Smooth muscle cell (in vitro differentiated cells): ENCODE results near the gene EHMT1. TPM values are rescaled to one million over a fixed set of nuclear protein-coding genes. Genes with fewer than 3 reads are reported as not detected.

Experiments used
- DNase-seq: peaks from one replicate; lab custom pipeline; 2025; ENCODE audit not compliant: unreplicated experiment; lab: John Stamatoyannopoulos, UW
- H2AFZ ChIP-seq: fragments of 200-600 bp; sonication (generic); 2 replicates; pipeline ENCODE4 v1.6.0; 2016; ENCODE audit warnings: antibody characterized with exemption, low read depth, mild to moderate bottlenecking
- H3F3A ChIP-seq: fragments of 200-600 bp; sonication (generic); 2 replicates; pipeline ENCODE4 v1.6.0; 2017; ENCODE audit warnings: antibody characterized with exemption, low read depth
- H3K27ac ChIP-seq: fragments of 200-600 bp; sonication (generic); 2 replicates; pipeline ENCODE4 v1.5.1; 2016; ENCODE audit warnings: low read depth, mild to moderate bottlenecking
- H3K27me3 ChIP-seq: fragments of 200-600 bp; sonication (generic); 2 replicates; pipeline ENCODE4 v1.6.1; 2016; ENCODE audit warnings: low read depth, mild to moderate bottlenecking
- H3K36me3 ChIP-seq: fragments of 200-600 bp; sonication (generic); 2 replicates; pipeline ENCODE4 v1.5.1; 2016; ENCODE audit warnings: low read depth
- H3K4me1 ChIP-seq: fragments of 200-600 bp; sonication (generic); 2 replicates; pipeline ENCODE4 v1.5.1; 2016; ENCODE audit warnings: low read depth
- H3K4me2 ChIP-seq: fragments of 200-600 bp; sonication (generic); 2 replicates; pipeline ENCODE4 v1.6.0; 2016; ENCODE audit warnings: mild to moderate bottlenecking
- H3K4me3 ChIP-seq: fragments of 200-600 bp; sonication (generic); 2 replicates; pipeline ENCODE4 v1.5.1; 2016; ENCODE audit warnings: mild to moderate bottlenecking
- H3K79me2 ChIP-seq: fragments of 200-600 bp; sonication (generic); 2 replicates; pipeline ENCODE4 v1.6.0; 2016; ENCODE audit warnings: low read depth, mild to moderate bottlenecking
- H3K9ac ChIP-seq: fragments of 200-600 bp; sonication (generic); 2 replicates; pipeline ENCODE4 v1.6.0; 2016; ENCODE audit warnings: low read depth
- H3K9me3 ChIP-seq: fragments of 200-600 bp; sonication (generic); replicated peaks from 2 replicates; pipeline ENCODE4 v1.5.1; 2016; ENCODE audit warnings: low read depth
- H4K20me1 ChIP-seq: fragments of 200-600 bp; sonication (generic); 2 replicates; pipeline ENCODE4 v1.6.0; 2016; ENCODE audit warnings: low read depth
- WGBS: methylation state at CpG from one replicate; pipeline ENCODE4 v1.1.7; 2016; ENCODE audit warnings: low lambda C conversion rate; 5-methylcytosine and 5-hydroxymethylcytosine counted together
- polyA plus RNA-seq: library from polyadenylated mRNA; unstranded; fragments of >200 nt; fragmentation: Nextera tagmentation; extraction: Ambion mirVana; gene quantifications from 2 replicates; pipeline ENCODE4 v1.2.1, GENCODE V29; 2016
- total RNA-seq: library from RNA; depleted of rRNA; stranded (reverse); fragments of >200 nt; gene quantifications from 2 replicates; pipeline ENCODE4 v1.2.3, GENCODE V29; 2014
- TF ChIP-seq, protein P1 (sequence below): fragments of 200-600 bp; sonication (generic); IDR thresholded peaks from 2 replicates; pipeline ENCODE4 v1.5.1; 2017; ENCODE audit warnings: borderline replicate concordance, mild to moderate bottlenecking, antibody characterized with exemption; ENCODE audit not compliant: insufficient read depth, poor library complexity, severe bottlenecking

Gene EHMT1
- total and polyA plus RNA-seq, 2 experiments from 2014 or later = 23.1 to 34.1 TPM

DNA sequence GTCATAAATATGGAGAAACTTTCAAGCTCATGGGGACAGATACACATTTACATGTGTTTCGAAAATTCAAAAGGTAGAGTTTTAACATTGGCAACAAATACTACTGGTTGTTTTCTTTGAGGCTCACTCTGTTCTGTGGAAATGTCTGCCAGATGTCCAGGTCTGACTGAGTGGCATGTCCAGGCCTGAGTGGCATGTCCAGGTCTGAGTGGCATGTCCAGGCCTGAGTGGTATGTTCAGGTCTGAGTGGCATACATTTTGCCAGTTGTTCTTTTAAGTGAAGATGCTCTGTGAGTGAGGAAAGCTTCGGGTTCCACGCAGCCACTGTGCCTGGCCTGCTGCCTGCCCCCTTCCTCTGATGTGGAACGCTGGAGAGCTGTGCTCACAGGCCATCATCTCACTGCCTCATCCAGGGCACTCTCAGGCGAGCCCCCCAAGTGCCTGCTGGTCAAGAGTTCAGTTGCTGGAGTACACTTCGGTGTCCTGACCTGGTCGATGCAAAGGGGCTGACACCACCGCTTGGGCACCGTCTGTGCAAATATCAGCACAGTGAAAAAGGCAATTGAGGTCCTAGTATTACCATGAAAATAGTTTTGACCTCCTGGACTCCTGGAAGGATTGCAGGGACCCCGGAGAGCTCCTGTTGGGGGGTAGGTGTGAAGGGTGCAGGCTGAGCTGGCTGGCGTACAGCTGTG lies 89.9 kb downstream of the EHMT1 start:
- TF ChIP-seq, protein P1, sequence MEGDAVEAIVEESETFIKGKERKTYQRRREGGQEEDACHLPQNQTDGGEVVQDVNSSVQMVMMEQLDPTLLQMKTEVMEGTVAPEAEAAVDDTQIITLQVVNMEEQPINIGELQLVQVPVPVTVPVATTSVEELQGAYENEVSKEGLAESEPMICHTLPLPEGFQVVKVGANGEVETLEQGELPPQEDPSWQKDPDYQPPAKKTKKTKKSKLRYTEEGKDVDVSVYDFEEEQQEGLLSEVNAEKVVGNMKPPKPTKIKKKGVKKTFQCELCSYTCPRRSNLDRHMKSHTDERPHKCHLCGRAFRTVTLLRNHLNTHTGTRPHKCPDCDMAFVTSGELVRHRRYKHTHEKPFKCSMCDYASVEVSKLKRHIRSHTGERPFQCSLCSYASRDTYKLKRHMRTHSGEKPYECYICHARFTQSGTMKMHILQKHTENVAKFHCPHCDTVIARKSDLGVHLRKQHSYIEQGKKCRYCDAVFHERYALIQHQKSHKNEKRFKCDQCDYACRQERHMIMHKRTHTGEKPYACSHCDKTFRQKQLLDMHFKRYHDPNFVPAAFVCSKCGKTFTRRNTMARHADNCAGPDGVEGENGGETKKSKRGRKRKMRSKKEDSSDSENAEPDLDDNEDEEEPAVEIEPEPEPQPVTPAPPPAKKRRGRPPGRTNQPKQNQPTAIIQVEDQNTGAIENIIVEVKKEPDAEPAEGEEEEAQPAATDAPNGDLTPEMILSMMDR = no peak
- Histone ChIP-seq H3K79me2 (peaks cover 76% of the 10 kb centered on the region), H3K27ac (no peak overlapping the region), H3K4me3 (no peak overlapping the region), H3K4me1 (no peaks in the 10 kb centered on the region), H3K9me3 (no peaks in the 10 kb centered on the region), H3F3A (no peaks in the 10 kb centered on the region), H3K9ac (no peak overlapping the region), H2AFZ (no peak overlapping the region), H3K4me2 (no peak overlapping the region), H4K20me1 (peaks cover 82% of the 10 kb centered on the region), H3K27me3 (no peaks in the 10 kb centered on the region), H3K36me3 (peaks cover under 1% of the 10 kb centered on the region)
- no peak for DNase-seq
- WGBS = 96% methylated on average over 11 of the region's 11 CpGs

DNA sequence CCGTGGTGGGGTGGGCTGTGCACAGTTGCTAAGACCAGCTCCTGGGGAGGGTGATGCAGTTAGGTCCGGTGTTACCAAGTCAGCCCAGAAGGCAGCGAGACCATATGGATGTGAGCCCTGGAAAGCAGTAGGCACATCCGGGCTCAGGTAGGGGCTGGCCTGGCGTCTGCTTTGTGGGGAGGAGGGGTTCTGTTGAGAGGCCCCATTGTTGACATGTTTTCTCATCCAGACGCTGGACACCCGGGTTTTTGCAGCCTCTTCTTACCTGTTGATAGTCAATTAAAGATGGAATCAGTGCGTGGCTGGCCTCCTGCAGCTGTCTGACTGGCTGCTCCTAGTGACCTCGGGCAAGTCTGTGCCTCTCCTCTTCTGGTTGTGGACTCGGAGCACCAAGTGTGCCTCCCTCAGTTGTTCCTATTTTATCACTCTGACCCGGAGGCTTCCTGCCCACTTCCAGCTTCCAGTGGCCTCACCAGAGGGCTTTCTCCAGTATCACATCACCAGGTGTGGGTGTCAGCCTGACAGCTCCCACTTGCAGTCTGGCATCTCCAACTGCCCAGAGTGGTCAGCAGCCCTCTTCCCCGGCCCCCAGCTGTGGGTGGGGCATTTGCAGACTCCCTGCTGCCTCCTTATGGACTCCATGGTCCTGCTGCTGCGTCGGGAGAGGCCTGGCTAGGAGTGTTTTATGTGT lies 90.8 kb downstream of the EHMT1 start:
- Histone ChIP-seq H3K79me2 (peaks cover 75% of the 10 kb centered on the region), H4K20me1 (peaks cover 74% of the 10 kb centered on the region)

DNA sequence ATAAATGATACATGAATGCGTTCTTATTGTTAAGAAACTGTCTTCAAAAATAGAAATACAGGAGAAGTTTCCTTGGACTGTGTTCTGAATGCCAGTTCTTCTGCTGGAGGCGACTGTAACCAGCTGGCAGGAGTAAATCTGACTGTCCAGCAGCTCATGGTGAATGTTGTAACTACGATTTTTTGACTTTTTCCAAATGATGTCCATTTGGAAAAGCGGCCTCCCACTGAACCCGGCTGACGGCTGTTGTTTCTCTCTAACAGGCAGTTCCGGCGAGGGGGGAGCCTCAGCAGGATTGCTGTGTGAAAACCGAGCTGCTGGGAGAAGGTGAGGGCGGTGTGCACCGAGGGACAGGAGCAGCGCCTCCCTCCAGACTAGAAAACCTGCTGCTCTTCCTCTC lies 91.9 kb downstream of the EHMT1 start:
- Histone ChIP-seq H3K9ac (no peak overlapping the region), H3K27ac (no peak overlapping the region), H3K4me3 (no peak overlapping the region), H3K4me2 (no peak overlapping the region), H3K4me1 (no peaks in the 10 kb centered on the region), H2AFZ (no peak overlapping the region), H3K27me3 (no peaks in the 10 kb centered on the region), H3K9me3 (no peaks in the 10 kb centered on the region), H3F3A (no peaks in the 10 kb centered on the region), H3K79me2 (peaks cover 75% of the 10 kb centered on the region), H3K36me3 (peaks cover 15% of the 10 kb centered on the region), H4K20me1 (peaks cover 65% of the 10 kb centered on the region)
- WGBS = 95% methylated on average over 12 of the region's 12 CpGs
- TF ChIP-seq, protein P1 = no peak
- no peak for DNase-seq

More for the DNA sequence above, 90.8 kb downstream of the EHMT1 start:
- no peak overlapping the region for H3K27ac ChIP-seq
- no peak overlapping the region for H2AFZ ChIP-seq
- no peaks in the 10 kb centered on the region for H3F3A ChIP-seq
- H3K9ac ChIP-seq = no peak overlapping the region
- DNase-seq = no peak
- H3K4me2 ChIP-seq = no peak overlapping the region
- 94% methylated on average over 14 of the region's 14 CpGs for WGBS
- no peaks in the 10 kb centered on the region for H3K27me3 ChIP-seq
- TF ChIP-seq, protein P1 = no peak
- H3K9me3 ChIP-seq = no peaks in the 10 kb centered on the region
- peaks cover 7% of the 10 kb centered on the region for H3K36me3 ChIP-seq
- no peaks in the 10 kb centered on the region for H3K4me1 ChIP-seq
- no peak overlapping the region for H3K4me3 ChIP-seq
